Pulmonary artery endothelial cell (primary cell): ENCODE data around the gene SOBP. TPM values are rescaled to one million over a fixed set of nuclear protein-coding genes. Genes with fewer than 3 reads are reported as not detected.

ENCODE experiments used
- DNase-seq: peaks from one replicate; pipeline ENCODE4 v3.0.0-alpha.2; 2011; ENCODE audit warnings: low read depth, low spot score
- total RNA-seq: library from RNA; depleted of rRNA; stranded (reverse); fragments of >200 nt; gene quantifications from 2 replicates; pipeline ENCODE4 v1.2.3, GENCODE V29; 2014

Gene SOBP
- total RNA-seq, 1 donor from 2014 or later, result 2.8 TPM

GRCh38 chr6:107637316-107638315, 147.7 kb downstream of the SOBP start:
- DNase-seq, result no peak

GRCh38 chr6:107638493-107638892, 148.6 kb downstream of the SOBP start:
- DNase-seq, result no peak

GRCh38 chr6:107639511-107639910, 149.6 kb downstream of the SOBP start:
- DNase-seq, result no peak

GRCh38 chr6:107641071-107641470, 151.2 kb downstream of the SOBP start:
- no peak for DNase-seq

GRCh38 chr6:107641500-107641941, 151.6 kb downstream of the SOBP start:
- no peak for DNase-seq

- no peak for DNase-seq
Observed at GRCh38 chr6:107642095-107642860, 152.4 kb downstream of the SOBP start.

GRCh38 chr6:107642861-107643328, 153.0 kb downstream of the SOBP start:
- DNase-seq, result no peak

- DNase-seq, result no peak
Observed at GRCh38 chr6:107644513-107644912, 154.6 kb downstream of the SOBP start.

- no peak for DNase-seq
Observed at GRCh38 chr6:107645740-107646139, 155.8 kb downstream of the SOBP start.

- peak; percentile 60 for DNase-seq
Observed at GRCh38 chr6:107646176-107646575, 156.3 kb downstream of the SOBP start.

GRCh38 chr6:107646776-107647438, 157.0 kb downstream of the SOBP start:
- DNase-seq, result no peak

- no peak for DNase-seq
Observed at GRCh38 chr6:107647439-107647948, 157.6 kb downstream of the SOBP start.

- DNase-seq, result no peak
Observed at GRCh38 chr6:107648983-107649382, 159.1 kb downstream of the SOBP start.

GRCh38 chr6:107652526-107653182, 162.7 kb downstream of the SOBP start:
- DNase-seq, result no peak

GRCh38 chr6:107653183-107653580, 163.3 kb downstream of the SOBP start:
- no peak for DNase-seq

- DNase-seq, result no peak
Observed at GRCh38 chr6:107653861-107654394, 164.0 kb downstream of the SOBP start.

GRCh38 chr6:107654764-107655163, 164.8 kb downstream of the SOBP start:
- no peak for DNase-seq

- no peak for DNase-seq
Observed at GRCh38 chr6:107655245-107655644, 165.3 kb downstream of the SOBP start.

GRCh38 chr6:107655864-107656263, 165.9 kb downstream of the SOBP start:
- no peak for DNase-seq

GRCh38 chr6:107656401-107656800, 166.5 kb downstream of the SOBP start:
- no peak for DNase-seq
